Liver (tissue), 9 donors: Measurements from ENCODE around the gene MRPS12. TPM values are rescaled to one million over a fixed set of nuclear protein-coding genes. Genes with fewer than 3 reads are reported as not detected.
A peak's percentile ranks its signal among the peaks of the same experiment; 100 is the strongest.

Source experiments
- DNase-seq: peaks from one replicate; pipeline ENCODE4 v3.0.0-alpha.2; 2017; ENCODE audit warnings: low spot score
- H3K27ac ChIP-seq, 2 donors: one replicate each; pipeline ENCODE4 v1.7.0; 2013; ENCODE audit warnings: inconsistent platforms in 2 of 2, low read length in 2 of 2, control low read depth in 1 of 2, low read depth in 1 of 2, mild to moderate bottlenecking in 1 of 2
- H3K27me3 ChIP-seq, 4 donors: one replicate each; pipeline versions ENCODE4 v1.6.1 to v1.7.0; 2013; ENCODE audit warnings: low read length in 3 of 4, inconsistent platforms in 1 of 4, mild to moderate bottlenecking in 1 of 4, moderate library complexity in 1 of 4; ENCODE audit not compliant: control insufficient read depth in 4 of 4, insufficient read depth in 4 of 4
- H3K36me3 ChIP-seq, 4 donors: one replicate each; pipeline versions ENCODE4 v1.6.1 to v1.7.0; 2013; ENCODE audit warnings: low read length in 3 of 4, mild to moderate bottlenecking in 3 of 4, low read depth in 1 of 4, moderate library complexity in 1 of 4; ENCODE audit not compliant: control insufficient read depth in 4 of 4, insufficient read depth in 3 of 4
- H3K4me1 ChIP-seq, 4 donors: one replicate each; pipeline versions ENCODE4 v1.6.1 to v1.7.0; 2013; ENCODE audit warnings: low read length in 3 of 4, mild to moderate bottlenecking in 3 of 4, moderate library complexity in 1 of 4; ENCODE audit not compliant: control insufficient read depth in 4 of 4, insufficient read depth in 4 of 4
- H3K4me3 ChIP-seq, 3 donors: one replicate each; pipeline versions ENCODE4 v1.6.1 to v1.7.0; 2013; ENCODE audit warnings: low read length in 3 of 3, control low read depth in 1 of 3, low read depth in 1 of 3, mild to moderate bottlenecking in 1 of 3
- H3K9ac ChIP-seq, 2 donors: one replicate each; pipeline ENCODE4 v1.7.0; 2013; ENCODE audit warnings: low read length in 2 of 2, mild to moderate bottlenecking in 2 of 2, moderate library complexity in 2 of 2, control low read depth in 1 of 2, low read depth in 1 of 2
- H3K9me3 ChIP-seq, 4 donors: one replicate each; pipeline versions ENCODE4 v1.6.1 to v1.7.0; 2013; ENCODE audit warnings: low read length in 3 of 4; ENCODE audit not compliant: control insufficient read depth in 4 of 4
- ATF3 ChIP-seq: IDR thresholded peaks from 2 replicates; pipeline ENCODE4 v1.6.1; 2016; ENCODE audit warnings: antibody characterized with exemption
- CTCF ChIP-seq: fragments of 150-350 bp; IDR thresholded peaks from 2 replicates; pipeline ENCODE4 v1.5.1; 2017; ENCODE audit warnings: improper control_type of control experiment, low read depth, low read length; ENCODE audit not compliant: missing input control
- FOXA2 ChIP-seq: IDR thresholded peaks from 2 replicates; pipeline ENCODE4 v1.6.1; 2016; ENCODE audit warnings: antibody characterized with exemption
- GABPA ChIP-seq, 2 donors: IDR thresholded peaks in 1 of 2; conservative IDR thresholded peaks in 1 of 2; 2 replicates each; pipeline ENCODE4 v1.6.1; 2016; ENCODE audit warnings: antibody characterized with exemption in 2 of 2, mild to moderate bottlenecking in 1 of 2, moderate library complexity in 1 of 2
- HNF4A ChIP-seq, 2 donors: conservative IDR thresholded peaks; 2 replicates each; pipeline ENCODE4 v1.6.1; 2016; ENCODE audit warnings: antibody characterized with exemption in 2 of 2, mild to moderate bottlenecking in 2 of 2
- JUND ChIP-seq, 2 donors: IDR thresholded peaks; 2 replicates each; pipeline ENCODE4 v1.6.1; 2016; ENCODE audit warnings: antibody characterized with exemption in 2 of 2
- NR2F2 ChIP-seq: IDR thresholded peaks from 2 replicates; pipeline ENCODE4 v1.6.1; 2016; ENCODE audit warnings: antibody characterized with exemption
- RAD21 ChIP-seq, 2 donors: IDR thresholded peaks; 2 replicates each; pipeline ENCODE4 v1.6.1; 2016; ENCODE audit warnings: antibody characterized with exemption in 2 of 2, mild to moderate bottlenecking in 2 of 2
- REST ChIP-seq: IDR thresholded peaks from 2 replicates; pipeline ENCODE4 v1.6.1; 2016; ENCODE audit warnings: antibody characterized with exemption, mild to moderate bottlenecking
- RXRA ChIP-seq, 2 donors: IDR thresholded peaks; 2 replicates each; pipeline ENCODE4 v1.6.1; 2017 to 2018; ENCODE audit warnings: antibody characterized with exemption in 2 of 2, mild to moderate bottlenecking in 1 of 2
- SP1 ChIP-seq: IDR thresholded peaks from 2 replicates; pipeline ENCODE4 v1.6.1; 2018; ENCODE audit warnings: antibody characterized with exemption, mild to moderate bottlenecking
- YY1 ChIP-seq: IDR thresholded peaks from 2 replicates; pipeline ENCODE4 v1.6.1; 2016; ENCODE audit warnings: antibody characterized with exemption, mild to moderate bottlenecking
- WGBS: extraction: QIAGEN DNeasy Blood & Tissue Kit; methylation state at CpG from one replicate; pipeline ENCODE4 v1.1.7; 2013; 5-methylcytosine and 5-hydroxymethylcytosine counted together
- polyA plus RNA-seq, 2 donors: library from polyadenylated mRNA; stranded (reverse) in 1 of 2; unstranded in 1 of 2; fragments of 200-250 nt in 1 of 2; fragments of >200 nt in 1 of 2; fragmentation: Nextera tagmentation in 1 of 2; extraction: Ambion mirVana in 1 of 2; gene quantifications; one replicate each; pipeline versions ENCODE4 v1.2.1 to v1.2.3, GENCODE V29; 2013 to 2015
- total RNA-seq, 2 donors: library from RNA; depleted of rRNA; stranded (reverse); fragments of >200 nt; gene quantifications; one replicate each; pipeline ENCODE4 v1.2.3, GENCODE V29; 2014
- donor health status: healthy.
- donor health status: healthy.
- donor health status: healthy.
- donor health status: healthy.
- donor health status: healthy.

Gene MRPS12
- total and polyA plus RNA-seq, 4 donors, result 19.0 to 62.0 (median 39.9) TPM

GRCh38 chr19:38977445-38978325 lies 46.9 kb downstream of the MRPS12 start:
- WGBS, result 64% methylated on average over 15 of the region's 15 CpGs
- Histone ChIP-seq H3K36me3 (no peaks in the 10 kb centered on the region), H3K4me3 (no peak overlapping the region), H3K27me3 (no peaks in the 10 kb centered on the region), H3K9ac (no peak overlapping the region), H3K27ac (peak overlapping the region; percentile 88 to 91), H3K9me3 (peaks cover 0 to 3% (median 0%) of the 10 kb centered on the region in 4 donors), H3K4me1 (peaks cover 9 to 44% (median 27%) of the 10 kb centered on the region in 4 donors)
- DNase-seq, result no peak
- peak in 1 of 2 donors; percentile 15 for TF ChIP-seq HNF4A (conservative IDR thresholded peaks at IDR 0.05)
- no peak for TF ChIP-seq ATF3

- DNase-seq, result no peak
- WGBS, result 43% methylated on average over 3 of the region's 3 CpGs
- Histone ChIP-seq H3K27me3 (no peaks in the 10 kb centered on the region), H3K4me3 (no peak overlapping the region), H3K4me1 (peaks cover 9 to 44% (median 27%) of the 10 kb centered on the region in 4 donors), H3K9ac (no peak overlapping the region), H3K9me3 (peaks cover 0 to 3% (median 0%) of the 10 kb centered on the region in 4 donors), H3K27ac (peak overlapping the region; percentile 88 to 91), H3K36me3 (no peaks in the 10 kb centered on the region)
- TF ChIP-seq HNF4A (conservative IDR thresholded peaks at IDR 0.05), result peak; percentile 16 to 24
- TF ChIP-seq RXRA (IDR thresholded peaks at IDR 0.05), result peak; percentile 22 to 30
- peak; percentile 10 for TF ChIP-seq SP1
- peak; percentile 32 for TF ChIP-seq FOXA2
- no peak for TF ChIP-seq NR2F2
These were observed 47.6 kb downstream of the MRPS12 start for GRCh38 chr19:38978326-38978689.

GRCh38 chr19:38979812-38980211 lies 49.1 kb downstream of the MRPS12 start:
- WGBS, result 78% methylated on average over 5 of the region's 5 CpGs

More at GRCh38 chr19:38979812-38980211, 49.1 kb downstream of the MRPS12 start:
- no peak for TF ChIP-seq ATF3
- TF ChIP-seq FOXA2, result no peak
- TF ChIP-seq JUND (IDR thresholded peaks at IDR 0.05), result no peak
- no peak for TF ChIP-seq NR2F2
- no peak for TF ChIP-seq YY1
- TF ChIP-seq GABPA (IDR thresholded peaks at IDR 0.05 in 1 of 2, conservative IDR thresholded peaks at IDR 0.05 in 1 of 2), result no peak
- no peak for TF ChIP-seq SP1
- no peak for TF ChIP-seq CTCF
- no peak for TF ChIP-seq REST
- no peak for TF ChIP-seq RAD21 (IDR thresholded peaks at IDR 0.05)
- peaks cover 7 to 39% (median 25%) of the 10 kb centered on the region in 4 donors for H3K4me1 ChIP-seq
- no peaks in the 10 kb centered on the region for H3K27me3 ChIP-seq
- H3K27ac ChIP-seq, result no peak overlapping the region
- DNase-seq, result no peak
- H3K9me3 ChIP-seq, result peaks cover 0 to 3% (median 0%) of the 10 kb centered on the region in 4 donors
- no peak overlapping the region for H3K9ac ChIP-seq
- peak overlapping the region in 1 of 3 donors; percentile 41 for H3K4me3 ChIP-seq
- no peaks in the 10 kb centered on the region for H3K36me3 ChIP-seq
